ENCODE results near the gene IDI1.
"Not testable (repeated sequence)": the region's sequence is repeated elsewhere in the genome, so short reads cannot be mapped to it uniquely, and the experiment has no call there.

Gene IDI1

GRCh38 chr10:1048732-1049424, at the start of gene IDI1:
IDI1 (minus strand) TSS chr10:1049119; CDS start chr10:1049003, 116 bp downstream.
- peak; percentile 94 for DNase-seq

GRCh38 chr10:1097436-1097835, 48.5 kb upstream of the IDI1 start:
- DNase-seq: no peak

DNA sequence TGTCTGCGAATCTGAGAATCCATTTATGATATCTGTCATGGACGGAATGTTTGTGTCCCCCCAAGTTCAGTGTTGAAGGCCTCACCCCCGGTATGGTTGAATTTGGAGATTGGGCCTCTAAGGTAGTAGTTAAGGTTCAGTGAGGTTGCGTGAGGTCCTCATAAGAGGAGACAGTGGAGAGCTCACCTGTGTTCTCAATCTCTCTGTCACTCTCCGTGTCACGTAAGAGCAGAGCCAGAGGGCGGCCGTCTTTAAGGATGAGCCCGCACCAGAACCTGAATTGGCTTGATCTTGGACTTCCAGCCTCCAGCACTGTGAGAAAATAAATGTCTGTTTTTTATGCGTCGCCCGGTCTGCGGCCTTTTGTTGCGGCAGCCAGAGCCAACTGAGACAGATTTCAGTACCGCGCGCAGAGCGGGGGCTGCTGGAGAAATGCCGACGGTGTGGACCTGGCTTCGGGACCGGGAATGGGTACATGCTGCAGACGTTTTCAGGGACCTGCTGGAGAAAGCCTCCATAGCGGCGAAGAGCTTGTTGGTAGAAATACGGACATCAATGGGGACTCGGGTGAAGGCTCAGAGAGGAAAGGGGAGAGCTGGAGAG, 47.5 kb upstream of the IDI1 start:
- no peak for DNase-seq

DNA sequence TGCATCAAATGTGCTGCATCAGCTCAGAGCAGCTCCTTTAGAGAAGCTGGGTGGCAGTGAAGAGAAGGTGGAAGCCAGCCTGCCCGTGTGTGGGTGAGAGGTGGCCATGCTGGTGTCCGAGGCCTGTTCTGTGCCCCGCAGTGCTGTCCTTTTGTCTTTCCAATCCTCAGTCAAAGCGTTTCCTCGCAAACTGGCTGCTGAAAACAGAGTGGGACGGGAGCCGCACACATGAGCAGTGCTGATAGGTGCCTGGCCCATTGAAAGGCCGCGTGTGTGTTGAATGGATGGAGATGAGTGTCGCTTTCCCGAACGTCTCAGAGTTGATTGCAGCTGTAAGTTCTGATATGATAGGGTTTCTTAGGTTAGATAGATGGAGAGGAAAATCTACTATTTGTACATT, 46.6 kb upstream of the IDI1 start:
- DNase-seq: no peak

- no peak for DNase-seq
These were observed 45.5 kb upstream of the IDI1 start for GRCh38 chr10:1094112-1095057.

GRCh38 chr10:1093696-1094095, 44.8 kb upstream of the IDI1 start:
- no peak for DNase-seq

- DNase-seq: no peak
These were observed 41.8 kb upstream of the IDI1 start for GRCh38 chr10:1090696-1091095.

GRCh38 chr10:1089017-1089689, 40.2 kb upstream of the IDI1 start:
- no peak for DNase-seq

DNA sequence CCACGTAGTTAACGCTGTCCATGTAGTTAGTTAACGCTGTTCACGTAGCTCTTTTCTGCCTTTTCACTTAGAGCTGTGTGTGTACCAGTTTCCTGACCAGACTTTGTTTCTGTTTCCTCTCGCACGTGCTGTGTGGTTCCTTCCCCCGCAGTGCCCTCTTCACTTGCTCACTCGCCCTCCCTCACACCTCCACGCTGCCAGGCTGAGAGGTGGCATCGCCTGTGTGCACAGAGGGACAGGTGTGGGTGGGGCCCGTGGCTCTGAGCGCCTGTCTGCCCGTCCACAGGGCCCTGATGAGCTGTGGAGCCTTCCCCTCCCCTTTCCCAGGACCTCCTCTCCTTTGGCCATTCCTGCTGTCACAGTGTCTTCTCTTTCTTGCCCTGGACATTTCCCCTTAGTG, 37.9 kb upstream of the IDI1 start:
- DNase-seq: no peak

- no peak for DNase-seq
These were observed 36.3 kb upstream of the IDI1 start for GRCh38 chr10:1085258-1085657.

GRCh38 chr10:1084011-1084950, 35.4 kb upstream of the IDI1 start:
- no peak for DNase-seq

GRCh38 chr10:1083581-1083980, 34.7 kb upstream of the IDI1 start:
- no peak for DNase-seq

GRCh38 chr10:1078668-1079067, 29.7 kb upstream of the IDI1 start:
- DNase-seq: no peak

DNA sequence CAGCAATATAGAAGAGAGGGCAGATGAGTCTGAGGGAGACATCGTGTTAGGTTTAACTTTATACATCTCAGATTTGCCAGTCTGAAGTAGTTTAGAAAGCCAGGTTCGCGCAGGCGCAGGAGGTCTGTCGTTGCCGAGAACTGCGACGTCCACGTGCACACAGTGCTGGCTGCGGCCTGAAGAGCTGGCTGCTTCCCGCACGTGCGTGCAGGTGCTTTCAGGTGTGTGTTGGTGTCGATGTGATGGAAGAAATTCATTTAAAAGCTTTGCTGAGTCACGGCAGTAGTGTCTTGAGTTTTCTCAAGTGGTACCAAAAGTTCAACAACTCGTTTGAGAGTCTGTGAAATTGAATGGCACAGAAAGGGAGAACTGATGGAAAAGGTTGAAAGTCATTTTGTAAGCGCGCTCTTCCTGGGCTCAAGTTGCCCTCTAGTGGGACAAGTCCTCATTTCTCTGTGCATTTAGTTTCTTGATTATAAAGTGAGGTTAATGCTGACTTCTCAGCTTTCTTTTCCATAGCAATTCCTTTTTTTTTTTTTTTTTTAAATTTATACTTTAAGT, 25.9 kb upstream of the IDI1 start:
- DNase-seq: no peak

DNA sequence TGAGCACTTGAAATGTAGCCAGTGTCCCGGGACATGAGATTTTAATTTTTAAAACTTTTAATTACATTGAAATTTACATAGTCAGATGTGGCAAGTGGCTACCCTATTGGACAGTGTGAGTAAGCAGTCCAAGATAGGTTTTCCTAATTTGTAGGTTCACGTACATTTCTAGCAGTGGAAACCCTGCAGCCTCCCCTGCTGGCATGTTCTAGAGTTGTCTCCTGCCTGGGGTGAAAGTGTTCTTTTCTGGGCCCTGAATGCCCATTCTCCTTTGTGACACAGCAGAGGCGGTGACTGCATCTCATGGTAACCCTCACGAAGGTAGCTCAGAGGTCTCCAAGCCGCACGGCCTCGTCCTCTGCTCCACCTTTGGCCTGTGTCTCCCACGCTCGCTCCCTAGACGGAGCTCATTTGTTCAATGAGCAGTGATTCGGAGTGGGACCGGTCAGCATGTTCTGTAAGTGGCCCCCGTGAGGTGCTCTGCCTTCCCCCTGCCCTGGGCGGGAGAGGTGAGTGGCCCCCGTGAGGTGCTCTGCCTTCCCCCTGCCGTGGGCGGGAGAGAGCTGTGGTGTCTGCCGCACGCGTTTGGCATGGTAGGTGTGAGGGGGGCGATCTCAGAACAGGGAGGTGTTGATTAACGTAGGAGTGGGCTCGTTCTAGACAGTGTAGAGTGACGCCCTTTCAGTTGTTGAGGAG, 25.3 kb upstream of the IDI1 start:
- no peak for DNase-seq

DNA sequence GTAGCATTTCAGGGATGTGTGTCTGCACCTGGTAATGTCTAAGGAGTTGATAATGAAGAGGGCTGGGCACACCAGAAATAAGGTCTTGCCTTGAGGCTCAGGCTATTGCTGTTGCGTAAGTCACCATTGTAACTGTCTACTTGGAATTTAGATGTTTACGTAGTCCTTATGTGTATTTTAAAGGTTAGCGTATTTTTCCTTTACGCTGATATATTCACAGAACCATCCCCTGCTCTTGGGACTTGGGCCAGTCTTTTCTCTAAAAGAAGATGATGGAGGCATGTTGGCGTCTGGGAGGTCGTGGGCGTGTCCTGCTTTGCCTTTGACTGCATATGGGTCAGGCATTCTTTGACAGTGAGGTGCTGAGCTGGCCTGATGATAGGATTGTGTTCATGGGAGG, 22.0 kb upstream of the IDI1 start:
- no peak for DNase-seq

GRCh38 chr10:1068380-1069361, 19.8 kb upstream of the IDI1 start:
- DNase-seq: no peak

GRCh38 chr10:1066734-1067133, 17.8 kb upstream of the IDI1 start:
- not testable (repeated sequence) for DNase-seq

DNA sequence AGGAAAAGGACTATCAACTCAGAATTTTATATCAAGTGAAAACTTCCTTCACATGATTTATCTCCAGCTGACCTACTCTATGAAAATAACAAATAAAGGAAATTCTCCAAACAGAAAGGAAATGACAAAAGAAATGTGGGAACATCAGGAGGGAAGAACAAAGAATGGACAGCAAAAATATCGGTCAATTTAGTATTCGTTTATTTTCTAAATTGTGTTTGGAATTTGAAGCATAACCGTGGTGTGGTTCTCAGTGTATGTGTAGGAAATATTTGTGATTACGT, 16.0 kb upstream of the IDI1 start:
- no peak for DNase-seq

Measured in NCI-H2171 treated with DMSO at 0.1 percent for 48 hours (cell line).